ENCODE results near the gene IL24. TPM values are rescaled to one million over a fixed set of nuclear protein-coding genes. Genes with fewer than 3 reads are reported as not detected.

IL24 gene
- polyA plus RNA-seq, 1 donor (not counting 4 experiments of a cell fraction or from before 2014, with no cell fraction given), result 2.3 TPM

DNA sequence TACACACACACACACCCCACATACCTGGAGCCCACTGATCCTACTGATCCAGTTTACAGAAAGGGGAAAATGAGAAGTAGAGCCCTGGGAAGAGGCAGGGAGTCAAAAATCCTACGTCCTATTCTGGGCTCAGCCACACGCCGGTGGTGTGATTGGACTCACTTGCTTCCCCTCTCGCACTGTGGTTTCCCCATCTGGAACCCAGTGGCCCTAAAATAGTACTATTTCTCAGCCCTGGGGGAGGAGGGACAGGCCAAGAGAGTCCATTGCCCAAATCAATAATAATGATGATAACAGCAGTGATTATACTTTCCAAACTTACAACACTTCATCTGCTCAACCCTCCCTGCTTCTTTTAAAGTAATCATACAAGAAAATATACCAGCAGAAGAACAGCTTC, 52.0 kb downstream of the IL24 start:
- FAIRE-seq (no peak), DNase-seq (ENCODE audit: low read depth, low spot score) (no peak)
- H3K36me3 ChIP-seq (ENCODE audit: control insufficient read depth in 2 of 2, extremely low read depth in 1 of 2, insufficient read depth in 2 of 2, low read length in 2 of 2), result no peaks in the 10 kb centered on the region
- H2AFZ ChIP-seq (ENCODE audit: control insufficient read depth, low read length), result no peak overlapping the region
- H3K27me3 ChIP-seq (ENCODE audit: control insufficient read depth, extremely low read depth, insufficient read depth, low read length), result peaks cover 10% of the 10 kb centered on the region
- H3K79me2 ChIP-seq (ENCODE audit: control insufficient read depth, insufficient read depth, low read length), result no peaks in the 10 kb centered on the region
- no peaks in the 10 kb centered on the region for H3K9me3 ChIP-seq (ENCODE audit: control insufficient read depth, low read depth, low read length)
- H3K4me2 ChIP-seq (ENCODE audit: control insufficient read depth, extremely low read depth, insufficient read depth, low read depth, low read length), result no peak overlapping the region
- dilution Hi-C loops (cut with MboI; ENCODE audit: extremely low pct_ligation_motif_present, low sequenced_read_pairs), result no loop called here
- H3K9me1 ChIP-seq (ENCODE audit: control insufficient read depth, extremely low read depth, insufficient read depth, low read length), result no peaks in the 10 kb centered on the region
- TF ChIP-seq, protein P1, sequence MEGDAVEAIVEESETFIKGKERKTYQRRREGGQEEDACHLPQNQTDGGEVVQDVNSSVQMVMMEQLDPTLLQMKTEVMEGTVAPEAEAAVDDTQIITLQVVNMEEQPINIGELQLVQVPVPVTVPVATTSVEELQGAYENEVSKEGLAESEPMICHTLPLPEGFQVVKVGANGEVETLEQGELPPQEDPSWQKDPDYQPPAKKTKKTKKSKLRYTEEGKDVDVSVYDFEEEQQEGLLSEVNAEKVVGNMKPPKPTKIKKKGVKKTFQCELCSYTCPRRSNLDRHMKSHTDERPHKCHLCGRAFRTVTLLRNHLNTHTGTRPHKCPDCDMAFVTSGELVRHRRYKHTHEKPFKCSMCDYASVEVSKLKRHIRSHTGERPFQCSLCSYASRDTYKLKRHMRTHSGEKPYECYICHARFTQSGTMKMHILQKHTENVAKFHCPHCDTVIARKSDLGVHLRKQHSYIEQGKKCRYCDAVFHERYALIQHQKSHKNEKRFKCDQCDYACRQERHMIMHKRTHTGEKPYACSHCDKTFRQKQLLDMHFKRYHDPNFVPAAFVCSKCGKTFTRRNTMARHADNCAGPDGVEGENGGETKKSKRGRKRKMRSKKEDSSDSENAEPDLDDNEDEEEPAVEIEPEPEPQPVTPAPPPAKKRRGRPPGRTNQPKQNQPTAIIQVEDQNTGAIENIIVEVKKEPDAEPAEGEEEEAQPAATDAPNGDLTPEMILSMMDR (optimal IDR thresholded peaks at IDR 0.05 in 1 of 3, IDR thresholded peaks at IDR 0.05 in 1 of 3, conservative IDR thresholded peaks at IDR 0.05 in 1 of 3; ENCODE audit: extremely low read depth in 1 of 3, insufficient read depth in 2 of 3, low read length in 3 of 3), result no peak
- TF ChIP-seq EZH2 (IDR thresholded peaks at IDR 0.05; ENCODE audit: low read length), result no peak
- no peak overlapping the region for H3K4me3 ChIP-seq (ENCODE audit: control insufficient read depth in 2 of 3, extremely low read depth in 1 of 3, insufficient read depth in 2 of 3, low read depth in 1 of 3, low read length in 3 of 3)
- H3K27ac ChIP-seq (ENCODE audit: control insufficient read depth, insufficient read depth, low read length), result no peak overlapping the region
- H3K4me1 ChIP-seq (ENCODE audit: control insufficient read depth, extremely low read depth, insufficient read depth, low read length), result peaks cover 9% of the 10 kb centered on the region
- H3K9ac ChIP-seq (ENCODE audit: control insufficient read depth, extremely low read depth, insufficient read depth, low read length), result no peak overlapping the region
- H4K20me1 ChIP-seq (ENCODE audit: control insufficient read depth, extremely low read depth, insufficient read depth, low read length), result no peaks in the 10 kb centered on the region

DNA sequence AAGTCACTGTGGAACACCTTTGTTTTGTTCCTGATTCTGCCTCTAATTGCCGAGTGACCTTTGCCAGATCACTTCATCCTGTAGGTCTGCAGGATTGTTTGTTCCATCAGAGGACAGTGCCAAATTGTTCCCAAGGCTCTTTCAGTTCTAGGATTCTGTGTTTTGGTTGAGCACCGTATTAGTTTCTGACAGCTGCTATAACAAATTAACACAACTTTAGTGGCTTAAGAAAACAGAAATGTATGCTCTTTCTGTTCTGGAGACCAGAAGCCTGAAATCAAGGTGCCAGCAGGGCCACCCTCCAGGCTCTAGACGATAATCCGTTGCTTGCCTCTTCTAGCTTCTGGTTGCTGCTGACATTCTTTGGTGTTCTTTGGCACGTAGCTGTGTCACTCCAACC, 52.4 kb downstream of the IL24 start:
- dilution Hi-C loops (cut with MboI; ENCODE audit: extremely low pct_ligation_motif_present, low sequenced_read_pairs), result no loop called here
- no peak overlapping the region for H3K27ac ChIP-seq (ENCODE audit: control insufficient read depth, insufficient read depth, low read length)
- no peak for TF ChIP-seq EZH2 (IDR thresholded peaks at IDR 0.05; ENCODE audit: low read length)
- TF ChIP-seq, protein P1 (optimal IDR thresholded peaks at IDR 0.05 in 1 of 3, IDR thresholded peaks at IDR 0.05 in 1 of 3, conservative IDR thresholded peaks at IDR 0.05 in 1 of 3; ENCODE audit: extremely low read depth in 1 of 3, insufficient read depth in 2 of 3, low read length in 3 of 3), result no peak
- H3K79me2 ChIP-seq (ENCODE audit: control insufficient read depth, insufficient read depth, low read length), result no peaks in the 10 kb centered on the region
- no peak overlapping the region for H2AFZ ChIP-seq (ENCODE audit: control insufficient read depth, low read length)
- H3K36me3 ChIP-seq (ENCODE audit: control insufficient read depth in 2 of 2, extremely low read depth in 1 of 2, insufficient read depth in 2 of 2, low read length in 2 of 2), result no peaks in the 10 kb centered on the region
- H3K4me2 ChIP-seq (ENCODE audit: control insufficient read depth, extremely low read depth, insufficient read depth, low read depth, low read length), result no peak overlapping the region
- no peaks in the 10 kb centered on the region for H4K20me1 ChIP-seq (ENCODE audit: control insufficient read depth, extremely low read depth, insufficient read depth, low read length)
- peaks cover 9% of the 10 kb centered on the region for H3K4me1 ChIP-seq (ENCODE audit: control insufficient read depth, extremely low read depth, insufficient read depth, low read length)
- no peak overlapping the region for H3K4me3 ChIP-seq (ENCODE audit: control insufficient read depth in 2 of 3, extremely low read depth in 1 of 3, insufficient read depth in 2 of 3, low read depth in 1 of 3, low read length in 3 of 3)
- no peak for DNase-seq (ENCODE audit: low read depth, low spot score)
- H3K9me3 ChIP-seq (ENCODE audit: control insufficient read depth, low read depth, low read length), result no peaks in the 10 kb centered on the region
- H3K9me1 ChIP-seq (ENCODE audit: control insufficient read depth, extremely low read depth, insufficient read depth, low read length), result no peaks in the 10 kb centered on the region
- H3K9ac ChIP-seq (ENCODE audit: control insufficient read depth, extremely low read depth, insufficient read depth, low read length), result no peak overlapping the region
- peaks cover 10% of the 10 kb centered on the region for H3K27me3 ChIP-seq (ENCODE audit: control insufficient read depth, extremely low read depth, insufficient read depth, low read length)
- no peak for FAIRE-seq
